DOHH2 (cell line): ENCODE measurements around the gene GALNTL6.
"Not testable (repeated sequence)": the region's sequence is repeated elsewhere in the genome, so short reads cannot be mapped to it uniquely, and the experiment has no call there.

ENCODE experiments used
- H3F3A ChIP-seq: fragments of 200-600 bp; sonication (generic), shearing (Covaris generic); 2 replicates; pipeline ENCODE4 v1.6.0; 2016; ENCODE audit warnings: antibody characterized with exemption, mild to moderate bottlenecking; ENCODE audit not compliant: control insufficient read depth, insufficient read depth
- H3K27ac ChIP-seq: fragments of 200-600 bp; sonication (generic); 2 replicates; pipeline ENCODE4 v1.5.1; 2014; ENCODE audit warnings: low read depth, mild to moderate bottlenecking, low read length, moderate library complexity
- H3K27me3 ChIP-seq: fragments of 200-600 bp; sonication (generic); 2 replicates; pipeline ENCODE4 v1.6.1; 2014; ENCODE audit warnings: mild to moderate bottlenecking, low read length, mixed read lengths; ENCODE audit not compliant: control insufficient read depth
- H3K36me3 ChIP-seq: fragments of 200-600 bp; sonication (generic); 2 replicates; pipeline ENCODE4 v1.6.1; 2014; ENCODE audit warnings: mild to moderate bottlenecking, low read length, moderate library complexity, mixed read lengths; ENCODE audit not compliant: control insufficient read depth
- H3K4me1 ChIP-seq: fragments of 200-600 bp; sonication (generic); 2 replicates; pipeline ENCODE4 v1.6.1; 2014; ENCODE audit warnings: mild to moderate bottlenecking, low read length, mixed read lengths; ENCODE audit not compliant: control insufficient read depth
- H3K4me2 ChIP-seq: fragments of 200-600 bp; sonication (generic); 2 replicates; pipeline ENCODE4 v1.6.0; 2014; ENCODE audit warnings: mild to moderate bottlenecking, low read length, moderate library complexity
- H3K4me3 ChIP-seq: fragments of 200-600 bp; sonication (generic); 2 replicates; pipeline ENCODE4 v1.5.1; 2014; ENCODE audit warnings: mild to moderate bottlenecking, low read length, mixed read lengths
- H3K79me2 ChIP-seq: fragments of 200-600 bp; sonication (generic); 2 replicates; pipeline ENCODE4 v1.6.1; 2014; ENCODE audit warnings: mild to moderate bottlenecking, low read length, mixed read lengths; ENCODE audit not compliant: control insufficient read depth
- H3K9me2 ChIP-seq: fragments of 200-600 bp; sonication (generic); replicated peaks from 2 replicates; pipeline ENCODE4 v1.6.1; 2014; ENCODE audit warnings: mild to moderate bottlenecking, low read length, mixed read lengths; ENCODE audit not compliant: control insufficient read depth
- H3K9me3 ChIP-seq: fragments of 200-600 bp; sonication (generic); 2 replicates; pipeline ENCODE4 v1.6.1; 2014; ENCODE audit warnings: antibody characterized with exemption, low read length, mixed read lengths; ENCODE audit not compliant: control insufficient read depth, insufficient read depth
- H4K20me1 ChIP-seq: fragments of 200-600 bp; sonication (generic); 2 replicates; pipeline ENCODE4 v1.6.0; 2014; ENCODE audit warnings: low read depth, mild to moderate bottlenecking, antibody characterized with exemption, low read length, moderate library complexity; ENCODE audit not compliant: control insufficient read depth, insufficient read depth
- EZH2phosphoT487 ChIP-seq: fragments of 200-600 bp; sonication (generic); IDR thresholded peaks from 2 replicates; pipeline ENCODE4 v1.6.1; 2017; ENCODE audit warnings: borderline replicate concordance, mild to moderate bottlenecking, antibody characterized with exemption, low read length, moderate library complexity, mixed read lengths
- TF ChIP-seq, protein P1 (sequence below): fragments of 200-600 bp; sonication (generic); IDR thresholded peaks from one replicate; pipeline ENCODE4 v1.5.1; 2014; ENCODE audit warnings: antibody characterized with exemption, mild to moderate bottlenecking, low read depth, low read length; ENCODE audit not compliant: poor library complexity, severe bottlenecking

The GALNTL6 gene

DNA sequence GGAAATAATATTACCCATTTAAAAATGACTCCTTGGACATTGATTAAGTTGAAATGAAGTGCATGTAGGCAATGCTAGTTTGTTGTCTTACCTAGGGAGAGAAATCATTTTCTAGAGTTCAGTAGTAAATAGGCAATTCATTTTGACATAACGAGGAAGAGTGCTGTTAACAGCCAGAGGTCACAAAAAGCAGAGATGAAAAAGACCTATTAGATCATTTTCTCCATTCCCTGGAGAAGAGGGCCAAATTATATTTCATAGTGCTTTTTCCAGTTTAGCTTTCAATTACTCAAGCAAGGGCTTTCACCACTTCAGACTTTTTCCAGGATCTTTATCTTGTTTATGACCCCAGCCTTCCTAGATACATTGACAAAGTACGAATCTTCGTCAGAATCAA lies 981.1 kb downstream of the GALNTL6 start:
- Histone ChIP-seq H4K20me1 (no peaks in the 10 kb centered on the region), H3K27me3 (no peaks in the 10 kb centered on the region), H3K79me2 (no peaks in the 10 kb centered on the region), H3K36me3 (no peaks in the 10 kb centered on the region), H3K27ac (no peak overlapping the region), H3K9me3 (no peaks in the 10 kb centered on the region), H3K4me2 (no peak overlapping the region), H3K4me3 (no peak overlapping the region), H3K9me2 (no peaks in the 10 kb centered on the region), H3F3A (no peaks in the 10 kb centered on the region), H3K4me1 (no peaks in the 10 kb centered on the region)
- TF ChIP-seq, protein P1, sequence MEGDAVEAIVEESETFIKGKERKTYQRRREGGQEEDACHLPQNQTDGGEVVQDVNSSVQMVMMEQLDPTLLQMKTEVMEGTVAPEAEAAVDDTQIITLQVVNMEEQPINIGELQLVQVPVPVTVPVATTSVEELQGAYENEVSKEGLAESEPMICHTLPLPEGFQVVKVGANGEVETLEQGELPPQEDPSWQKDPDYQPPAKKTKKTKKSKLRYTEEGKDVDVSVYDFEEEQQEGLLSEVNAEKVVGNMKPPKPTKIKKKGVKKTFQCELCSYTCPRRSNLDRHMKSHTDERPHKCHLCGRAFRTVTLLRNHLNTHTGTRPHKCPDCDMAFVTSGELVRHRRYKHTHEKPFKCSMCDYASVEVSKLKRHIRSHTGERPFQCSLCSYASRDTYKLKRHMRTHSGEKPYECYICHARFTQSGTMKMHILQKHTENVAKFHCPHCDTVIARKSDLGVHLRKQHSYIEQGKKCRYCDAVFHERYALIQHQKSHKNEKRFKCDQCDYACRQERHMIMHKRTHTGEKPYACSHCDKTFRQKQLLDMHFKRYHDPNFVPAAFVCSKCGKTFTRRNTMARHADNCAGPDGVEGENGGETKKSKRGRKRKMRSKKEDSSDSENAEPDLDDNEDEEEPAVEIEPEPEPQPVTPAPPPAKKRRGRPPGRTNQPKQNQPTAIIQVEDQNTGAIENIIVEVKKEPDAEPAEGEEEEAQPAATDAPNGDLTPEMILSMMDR: no peak
- no peak for TF ChIP-seq EZH2phosphoT487

DNA sequence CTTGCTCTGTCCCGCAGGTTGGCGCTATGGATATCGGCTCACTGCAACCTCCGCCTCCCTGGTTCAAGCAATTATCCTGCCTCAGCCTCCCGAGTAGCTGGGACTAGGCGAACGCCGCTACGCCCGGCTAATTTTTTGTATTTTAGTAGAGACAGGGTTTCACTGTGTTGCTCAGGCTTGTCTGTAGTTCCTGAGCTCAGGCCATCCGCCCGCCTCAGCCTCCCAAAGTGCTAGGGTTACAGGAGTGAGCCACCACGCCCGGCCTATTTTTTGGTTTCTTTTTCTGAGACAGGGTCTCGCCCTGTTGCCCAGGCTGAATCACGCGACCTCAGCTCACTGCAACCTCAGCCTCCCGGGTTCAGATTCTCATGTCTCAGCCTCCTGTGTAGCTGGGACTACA lies 984.1 kb downstream of the GALNTL6 start:
- H4K20me1 ChIP-seq, H3K9me3 ChIP-seq, H3K4me3 ChIP-seq, H3F3A ChIP-seq, H3K9me2 ChIP-seq, H3K4me2 ChIP-seq, H3K27me3 ChIP-seq, H3K79me2 ChIP-seq, H3K4me1 ChIP-seq, H3K27ac ChIP-seq, H3K36me3 ChIP-seq: not testable (repeated sequence)

DNA sequence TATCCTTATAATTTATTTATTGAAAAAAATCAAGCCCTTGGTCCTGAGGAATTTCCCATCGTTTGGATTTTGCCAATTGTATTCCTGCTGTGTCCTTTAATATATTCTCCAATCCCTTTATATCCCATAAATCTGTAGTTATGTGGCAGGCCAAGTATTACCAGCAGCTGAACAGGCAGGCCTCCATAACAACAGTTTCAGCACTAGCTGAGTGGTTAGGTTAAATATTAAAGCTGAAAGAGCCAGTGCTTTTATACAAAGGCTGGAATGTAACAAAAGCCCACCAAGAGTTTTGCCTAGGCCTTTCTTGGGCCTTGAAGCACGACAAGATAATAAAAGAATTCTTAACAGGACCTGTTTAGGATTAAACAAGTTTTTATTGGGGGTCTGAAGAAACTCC lies 988.8 kb downstream of the GALNTL6 start:
- Histone ChIP-seq H3K79me2 (no peaks in the 10 kb centered on the region), H3K4me1 (no peaks in the 10 kb centered on the region), H3K27me3 (no peaks in the 10 kb centered on the region; the same call in 1 of the 2 replicates), H3K27ac (no peak overlapping the region), H3F3A (no peaks in the 10 kb centered on the region), H3K9me3 (no peaks in the 10 kb centered on the region), H4K20me1 (no peaks in the 10 kb centered on the region), H3K9me2 (no peaks in the 10 kb centered on the region), H3K4me2 (no peak overlapping the region), H3K4me3 (no peak overlapping the region), H3K36me3 (no peaks in the 10 kb centered on the region)
- TF ChIP-seq EZH2phosphoT487: no peak
- TF ChIP-seq, protein P1: no peak

DNA sequence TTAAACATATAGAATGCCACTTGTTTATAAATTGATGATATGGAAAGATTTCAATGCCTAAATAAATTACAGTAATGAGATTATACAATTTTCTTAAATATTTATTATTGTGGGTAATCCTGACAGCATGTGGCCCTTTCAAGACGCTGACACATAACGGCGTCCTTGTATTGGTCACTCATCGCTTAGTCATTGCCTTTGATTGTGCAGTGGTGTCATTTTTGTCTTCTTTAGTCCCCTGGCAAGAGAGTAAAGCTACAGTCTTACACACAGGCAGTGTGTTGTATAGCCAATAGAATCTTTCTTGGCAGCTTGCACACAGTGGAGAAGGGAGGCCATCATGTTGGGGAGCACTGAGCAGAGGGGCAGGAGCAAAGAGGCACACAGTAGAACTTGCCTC lies 993.6 kb downstream of the GALNTL6 start:
- Histone ChIP-seq H4K20me1 (no peaks in the 10 kb centered on the region), H3K9me2 (no peaks in the 10 kb centered on the region), H3K79me2 (no peaks in the 10 kb centered on the region), H3K9me3 (no peaks in the 10 kb centered on the region), H3K4me2 (no peak overlapping the region), H3K27me3 (no peaks in the 10 kb centered on the region), H3K4me3 (no peak overlapping the region), H3F3A (no peaks in the 10 kb centered on the region), H3K4me1 (no peaks in the 10 kb centered on the region), H3K36me3 (no peaks in the 10 kb centered on the region), H3K27ac (no peak overlapping the region)
- TF ChIP-seq EZH2phosphoT487: no peak
- TF ChIP-seq, protein P1: no peak
